Measurements from ENCODE around the gene ZIK1.

- TF ChIP-seq CTCF (IDR thresholded peaks at IDR 0.05) = no peak
- TF ChIP-seq POLR2A (IDR thresholded peaks at IDR 0.05) = no peak
- no peak for TF ChIP-seq EP300 (IDR thresholded peaks at IDR 0.05)
Measured at GRCh38 chr19:57641715-57642234, 57.8 kb downstream of the ZIK1 start.
